ENCODE measurements around the gene DCAF17.

DNA sequence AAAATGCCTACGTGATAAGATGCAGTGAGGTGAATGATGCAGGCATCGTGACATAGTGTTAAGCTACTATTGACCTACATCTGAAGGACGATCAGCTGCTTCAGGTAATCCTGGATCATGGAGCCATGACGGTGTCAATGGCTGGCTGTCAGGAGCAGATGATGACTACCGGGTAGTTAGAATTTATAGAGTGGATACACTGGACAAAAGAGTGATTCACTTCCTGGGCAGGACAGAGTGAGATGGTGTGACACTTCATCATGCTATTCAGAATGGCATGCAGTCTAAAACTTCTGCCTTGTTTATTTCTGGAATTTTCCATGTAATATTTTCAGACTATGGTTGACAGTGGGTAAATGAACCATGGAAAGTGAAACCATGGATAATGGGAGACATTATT, 29.8 kb upstream of the DCAF17 start:
- TF ChIP-seq, protein P1, sequence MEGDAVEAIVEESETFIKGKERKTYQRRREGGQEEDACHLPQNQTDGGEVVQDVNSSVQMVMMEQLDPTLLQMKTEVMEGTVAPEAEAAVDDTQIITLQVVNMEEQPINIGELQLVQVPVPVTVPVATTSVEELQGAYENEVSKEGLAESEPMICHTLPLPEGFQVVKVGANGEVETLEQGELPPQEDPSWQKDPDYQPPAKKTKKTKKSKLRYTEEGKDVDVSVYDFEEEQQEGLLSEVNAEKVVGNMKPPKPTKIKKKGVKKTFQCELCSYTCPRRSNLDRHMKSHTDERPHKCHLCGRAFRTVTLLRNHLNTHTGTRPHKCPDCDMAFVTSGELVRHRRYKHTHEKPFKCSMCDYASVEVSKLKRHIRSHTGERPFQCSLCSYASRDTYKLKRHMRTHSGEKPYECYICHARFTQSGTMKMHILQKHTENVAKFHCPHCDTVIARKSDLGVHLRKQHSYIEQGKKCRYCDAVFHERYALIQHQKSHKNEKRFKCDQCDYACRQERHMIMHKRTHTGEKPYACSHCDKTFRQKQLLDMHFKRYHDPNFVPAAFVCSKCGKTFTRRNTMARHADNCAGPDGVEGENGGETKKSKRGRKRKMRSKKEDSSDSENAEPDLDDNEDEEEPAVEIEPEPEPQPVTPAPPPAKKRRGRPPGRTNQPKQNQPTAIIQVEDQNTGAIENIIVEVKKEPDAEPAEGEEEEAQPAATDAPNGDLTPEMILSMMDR (conservative IDR thresholded peaks at IDR 0.05; ENCODE audit: low read depth, low read length): no peak
- no peak for TF ChIP-seq EZH2 (IDR thresholded peaks at IDR 0.05; ENCODE audit: low read length, unreplicated experiment)

Data from PC-3 (cell line).